Measurements from ENCODE around the gene NDRG4.

- TF ChIP-seq CTCF (IDR thresholded peaks at IDR 0.05) (no peak), POLR2A (IDR thresholded peaks at IDR 0.05) (no peak)
Observed at GRCh38 chr16:58465817-58466216, 34.1 kb upstream of the NDRG4 start.

All from uterus (tissue), 2 donors.